Activated CD4-positive, alpha-beta memory T cell treated with anti-CD3 and anti-CD28 coated beads for 36 hours (primary cell): ENCODE results near the gene SPOPL. TPM values are rescaled to one million over a fixed set of nuclear protein-coding genes. Genes with fewer than 3 reads are reported as not detected.
A peak's percentile ranks its signal among the peaks of the same experiment; 100 is the strongest.
"Not testable (repeated sequence)": the region's sequence is repeated elsewhere in the genome, so short reads cannot be mapped to it uniquely, and the experiment has no call there.

Experiments used
- CTCF ChIA-PET: fragments of 350-600 bp; sonication (Branson Sonifier 250); formaldehyde crosslinking; loops from one replicate; lab custom pipeline; 2021; ENCODE audit warnings: antibody characterized with exemption, inconsistent platforms; lab: Charles Lee
- POLR2A ChIA-PET: fragments of 350-600 bp; sonication (Branson Sonifier 250); formaldehyde crosslinking; loops from one replicate; lab custom pipeline; 2021; ENCODE audit warnings: antibody characterized with exemption; lab: Charles Lee
- DNase-seq: peaks from one replicate; pipeline ENCODE4 v3.0.0-alpha.2; 2020
- H3K27ac Mint-ChIP-seq: one replicate; pipeline ENCODE4 v1.8.0; 2021; ENCODE audit warnings: mixed read lengths
- H3K27me3 Mint-ChIP-seq: one replicate; pipeline ENCODE4 v1.8.0; 2021; ENCODE audit warnings: mixed read lengths
- H3K36me3 Mint-ChIP-seq: one replicate; pipeline ENCODE4 v1.8.0; 2021; ENCODE audit warnings: mixed read lengths
- H3K4me1 Mint-ChIP-seq: one replicate; pipeline ENCODE4 v1.8.0; 2021; ENCODE audit warnings: low read depth, mixed read lengths
- H3K4me3 Mint-ChIP-seq: one replicate; pipeline ENCODE4 v1.8.0; 2021; ENCODE audit warnings: mild to moderate bottlenecking, mixed read lengths
- H3K9me3 Mint-ChIP-seq: one replicate; pipeline ENCODE4 v1.8.0; 2021; ENCODE audit warnings: mixed read lengths
- intact Hi-C: fragments of 100-400 bp; cut with micrococcal nuclease; formaldehyde crosslinking; loops from one replicate; pipeline ENCODE4 v1.15.1; 2023
- total RNA-seq, 2 experiments: library from RNA; stranded (reverse); gene quantifications; one replicate each; pipeline ENCODE4 v1.2.3, GENCODE V29; 2021

Gene SPOPL
- 10 to 100 TPM; 10.6 to 12.3 TPM for total RNA-seq

DNA sequence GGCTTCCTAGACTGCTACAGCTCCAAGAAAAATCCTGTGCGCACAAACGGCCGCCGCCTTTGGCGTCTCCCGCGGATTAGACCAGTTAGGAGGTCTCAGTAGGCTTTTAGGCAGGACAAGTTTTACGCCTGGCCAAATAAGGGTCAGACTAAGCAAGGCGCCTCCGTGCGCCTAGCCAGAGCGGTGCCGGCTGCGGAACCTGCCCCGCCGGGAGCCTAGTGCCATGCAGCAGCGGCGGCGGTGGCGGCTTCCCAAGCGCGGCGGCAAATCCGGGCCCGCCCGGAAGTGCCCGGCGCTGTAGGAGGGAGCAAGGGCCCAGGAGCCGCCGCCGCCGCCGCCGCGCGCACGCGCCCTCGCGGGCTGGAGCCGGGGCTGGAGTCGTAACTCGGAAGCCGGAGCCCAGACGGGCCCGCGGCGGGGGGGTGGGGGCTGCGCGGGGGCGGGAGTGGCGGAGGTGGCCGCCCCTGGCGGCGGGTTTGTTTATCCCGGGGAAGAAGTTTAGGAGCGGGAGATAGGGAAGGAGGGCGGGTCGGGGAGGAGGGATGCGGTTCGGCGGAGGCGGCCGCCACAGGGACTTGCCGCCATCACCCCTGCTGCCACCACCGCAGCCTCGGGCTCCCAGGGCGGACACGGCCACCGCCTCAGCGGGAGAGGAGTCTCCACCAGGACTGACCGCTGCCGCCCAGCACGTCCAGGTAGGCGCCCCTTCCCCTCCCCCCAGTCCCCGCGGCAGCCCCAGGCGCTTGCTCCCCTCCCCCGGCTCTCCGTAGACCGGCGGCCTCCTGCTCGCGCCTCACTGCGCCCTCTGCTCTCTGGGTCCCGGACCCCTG, at the start of gene SPOPL:
SPOPL (plus strand) TSS at position 346 of the 830 bp plus-strand sequence. CDS start 48,447 bp downstream, outside the sequence.
- DNase-seq = peak; percentile 90
- H3K27me3 Mint-ChIP-seq = no peaks in the 10 kb centered on the region

GRCh38 chr2:138452324-138452723, 49.2 kb upstream of the SPOPL start:
- intact Hi-C loops = no loop called here
- Mint-ChIP-seq H3K9me3 (no peaks in the 10 kb centered on the region), H3K27me3 (peaks cover 3% of the 10 kb centered on the region), H3K4me3 (no peak overlapping the region), H3K27ac (no peak overlapping the region), H3K4me1 (no peaks in the 10 kb centered on the region), H3K36me3 (no peaks in the 10 kb centered on the region)
- no peak for DNase-seq
- ChIA-PET CTCF (no interaction called here), POLR2A (no interaction called here)

More for the DNA sequence above, at the start of gene SPOPL:
- peaks cover 4% of the 10 kb centered on the region for H3K36me3 Mint-ChIP-seq
- CTCF ChIA-PET = interaction anchor here (0.6 to 1.0 kb wide), 3 partner anchors 9 to 88 kb away, joined by 3 to 4 read pairs (median 3); no protein-coding TSS in a partner anchor
- H3K9me3 Mint-ChIP-seq = no peaks in the 10 kb centered on the region
- peak within 1 kb of the TSS; percentile 86 for H3K27ac Mint-ChIP-seq
- POLR2A ChIA-PET = no interaction called here
- intact Hi-C loops = loop anchor here (10.0 kb wide), 1 partner anchor 547 kb away; no protein-coding TSS in a partner anchor
- H3K4me1 Mint-ChIP-seq = peaks cover 39% of the 10 kb centered on the region
- peak within 1 kb of the TSS; percentile 99 for H3K4me3 Mint-ChIP-seq

GRCh38 chr2:138453815-138454214, 47.8 kb upstream of the SPOPL start:
- no peak overlapping the region for H3K27ac Mint-ChIP-seq
- H3K4me3 Mint-ChIP-seq = no peak overlapping the region
- intact Hi-C loops = no loop called here
- DNase-seq = no peak
- POLR2A ChIA-PET = no interaction called here
- peaks cover 13% of the 10 kb centered on the region for H3K9me3 Mint-ChIP-seq
- CTCF ChIA-PET = no interaction called here
- no peaks in the 10 kb centered on the region for H3K4me1 Mint-ChIP-seq
- no peaks in the 10 kb centered on the region for H3K36me3 Mint-ChIP-seq
- H3K27me3 Mint-ChIP-seq = peaks cover 3% of the 10 kb centered on the region

- ChIA-PET CTCF (no interaction called here), POLR2A (no interaction called here)
- H3K36me3 Mint-ChIP-seq = no peaks in the 10 kb centered on the region
- no peak overlapping the region for H3K4me3 Mint-ChIP-seq
- H3K27ac Mint-ChIP-seq = no peak overlapping the region
- DNase-seq = no peak
- intact Hi-C loops = no loop called here
- H3K27me3 Mint-ChIP-seq = peaks cover 3% of the 10 kb centered on the region
- H3K9me3 Mint-ChIP-seq = peaks cover 18% of the 10 kb centered on the region
- no peaks in the 10 kb centered on the region for H3K4me1 Mint-ChIP-seq
These were observed 46.8 kb upstream of the SPOPL start for GRCh38 chr2:138454761-138455160.

DNA sequence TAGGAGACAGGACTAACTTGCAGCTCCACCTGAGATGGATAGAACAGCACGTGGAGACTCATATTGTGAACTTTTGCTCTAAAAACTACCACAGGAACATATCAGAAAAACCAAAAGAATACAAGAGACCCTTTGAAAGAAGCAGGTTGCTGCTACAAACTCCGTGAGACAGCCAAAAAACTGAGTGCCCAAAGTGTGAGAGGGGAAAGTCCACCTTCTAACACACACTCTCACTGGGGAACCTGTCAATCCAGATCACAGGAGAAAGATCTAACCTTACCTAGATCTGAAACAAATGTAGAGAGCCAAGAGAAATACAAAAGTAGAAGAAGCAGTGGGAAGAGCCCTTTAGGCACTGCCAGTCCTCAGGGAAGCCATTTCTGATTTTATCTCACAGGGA, 46.3 kb upstream of the SPOPL start:
- H3K27ac Mint-ChIP-seq = no peak overlapping the region
- no peak overlapping the region for H3K4me3 Mint-ChIP-seq
- ChIA-PET POLR2A (no interaction called here), CTCF (no interaction called here)
- no peak for DNase-seq
- no peaks in the 10 kb centered on the region for H3K36me3 Mint-ChIP-seq
- peaks cover 23% of the 10 kb centered on the region for H3K9me3 Mint-ChIP-seq
- intact Hi-C loops = no loop called here
- H3K4me1 Mint-ChIP-seq = no peaks in the 10 kb centered on the region
- peaks cover 3% of the 10 kb centered on the region for H3K27me3 Mint-ChIP-seq

GRCh38 chr2:138455691-138456090, 45.9 kb upstream of the SPOPL start:
- Mint-ChIP-seq H3K4me3 (no peak overlapping the region), H3K27me3 (peaks cover 3% of the 10 kb centered on the region)
- intact Hi-C loops = no loop called here

DNA sequence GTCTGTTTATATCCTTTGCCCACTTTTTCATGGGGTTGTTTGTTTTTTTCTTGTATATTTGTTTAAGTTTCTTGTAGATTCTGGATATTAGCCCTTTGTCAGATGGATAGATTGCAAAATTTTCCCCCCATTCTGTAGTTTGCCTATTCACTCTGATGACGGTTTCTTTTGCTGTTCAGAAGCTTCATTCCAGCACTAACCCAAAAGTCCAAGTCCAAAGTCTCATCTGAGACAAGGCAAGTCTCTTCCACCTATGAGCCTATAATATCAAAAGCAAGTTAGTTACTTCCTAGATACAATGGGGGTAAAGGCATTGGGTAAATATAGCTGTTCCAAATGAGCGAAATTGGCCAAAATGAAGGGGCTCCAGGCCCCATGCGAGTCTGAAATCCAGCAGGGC, 38.9 kb upstream of the SPOPL start:
- H3K36me3 Mint-ChIP-seq, CTCF ChIA-PET, H3K4me3 Mint-ChIP-seq, H3K27me3 Mint-ChIP-seq, H3K27ac Mint-ChIP-seq, H3K4me1 Mint-ChIP-seq, intact Hi-C loops, POLR2A ChIA-PET, DNase-seq: not testable (repeated sequence)
- H3K9me3 Mint-ChIP-seq = peaks cover 51% of the 10 kb centered on the region

More at GRCh38 chr2:138455691-138456090, 45.9 kb upstream of the SPOPL start:
- POLR2A ChIA-PET = no interaction called here
- DNase-seq = no peak
- Mint-ChIP-seq H3K9me3 (peaks cover 27% of the 10 kb centered on the region), H3K36me3 (no peaks in the 10 kb centered on the region), H3K27ac (no peak overlapping the region), H3K4me1 (no peaks in the 10 kb centered on the region)
- CTCF ChIA-PET = no interaction called here

DNA sequence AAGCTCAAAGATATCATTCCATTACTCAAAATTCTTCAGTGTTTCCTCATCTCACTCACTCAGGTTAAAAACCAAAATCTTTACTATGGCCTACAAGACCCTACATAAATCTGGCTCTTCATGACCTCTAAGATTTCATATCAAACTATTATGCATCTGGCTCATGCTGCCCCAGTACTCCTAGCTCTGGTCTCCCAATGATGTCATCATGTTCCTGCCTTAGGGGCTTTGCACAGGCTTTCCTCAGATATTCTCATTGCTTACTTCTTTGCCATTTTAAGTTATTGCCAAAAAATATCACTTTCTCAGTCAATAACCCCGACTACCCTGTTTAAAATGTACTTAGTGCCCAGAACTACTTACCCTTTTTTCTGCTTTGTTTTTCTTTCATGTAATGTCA, 33.0 kb upstream of the SPOPL start:
- intact Hi-C loops = no loop called here
- Mint-ChIP-seq H3K27me3 (no peaks in the 10 kb centered on the region), H3K4me1 (no peaks in the 10 kb centered on the region), H3K9me3 (peaks cover 10% of the 10 kb centered on the region), H3K27ac (no peak overlapping the region), H3K36me3 (no peaks in the 10 kb centered on the region), H3K4me3 (no peak overlapping the region)
- ChIA-PET CTCF (no interaction called here), POLR2A (no interaction called here)
- DNase-seq = no peak

GRCh38 chr2:138469411-138469810, 32.2 kb upstream of the SPOPL start:
- POLR2A ChIA-PET = no interaction called here
- Mint-ChIP-seq H3K9me3 (peaks cover 6% of the 10 kb centered on the region), H3K27ac (no peak overlapping the region), H3K4me3 (no peak overlapping the region), H3K36me3 (no peaks in the 10 kb centered on the region), H3K27me3 (no peaks in the 10 kb centered on the region), H3K4me1 (no peaks in the 10 kb centered on the region)
- DNase-seq = no peak
- CTCF ChIA-PET = no interaction called here
- intact Hi-C loops = no loop called here

GRCh38 chr2:138470941-138471340, 30.6 kb upstream of the SPOPL start:
- DNase-seq = no peak
- H3K36me3 Mint-ChIP-seq = no peaks in the 10 kb centered on the region
- CTCF ChIA-PET = interaction anchor here (0.7 kb wide), 1 partner anchor 561 kb away, joined by 3 read pairs; no protein-coding TSS in a partner anchor

GRCh38 chr2:138474100-138474825, 27.3 kb upstream of the SPOPL start:
- no peak for DNase-seq
- no peaks in the 10 kb centered on the region for H3K4me1 Mint-ChIP-seq
- no peak overlapping the region for H3K27ac Mint-ChIP-seq
- no peak overlapping the region for H3K4me3 Mint-ChIP-seq
- H3K36me3 Mint-ChIP-seq = no peaks in the 10 kb centered on the region
- H3K9me3 Mint-ChIP-seq = no peaks in the 10 kb centered on the region
- no peaks in the 10 kb centered on the region for H3K27me3 Mint-ChIP-seq
- intact Hi-C loops = loop anchor here (10.0 kb wide), 1 partner anchor 311 kb away; the partner anchor contains the start of gene NXPH2
- CTCF ChIA-PET = no interaction called here
- POLR2A ChIA-PET = no interaction called here

More at GRCh38 chr2:138470941-138471340, 30.6 kb upstream of the SPOPL start:
- intact Hi-C loops = loop anchor here (10.0 kb wide), 1 partner anchor 314 kb away; the partner anchor contains the start of gene NXPH2
- no peaks in the 10 kb centered on the region for H3K27me3 Mint-ChIP-seq
- POLR2A ChIA-PET = no interaction called here
- H3K4me1 Mint-ChIP-seq = no peaks in the 10 kb centered on the region
- H3K4me3 Mint-ChIP-seq = no peak overlapping the region
- no peak overlapping the region for H3K27ac Mint-ChIP-seq
- peaks cover 3% of the 10 kb centered on the region for H3K9me3 Mint-ChIP-seq

GRCh38 chr2:138475277-138475776, 26.2 kb upstream of the SPOPL start:
- Mint-ChIP-seq H3K27me3 (no peaks in the 10 kb centered on the region), H3K27ac (no peak overlapping the region), H3K4me3 (no peak overlapping the region), H3K4me1 (no peaks in the 10 kb centered on the region), H3K9me3 (no peaks in the 10 kb centered on the region), H3K36me3 (no peaks in the 10 kb centered on the region)
- ChIA-PET POLR2A (no interaction called here), CTCF (no interaction called here)
- no peak for DNase-seq
- intact Hi-C loops = loop anchor here (10.0 kb wide), 1 partner anchor 309 kb away; the partner anchor contains the start of gene NXPH2
